D721Med (cell line): ENCODE results near the gene PHYKPL.

Experiments used
- DNase-seq: peaks from one replicate; pipeline ENCODE4 v3.0.0; 2011; ENCODE audit warnings: low spot score; ENCODE audit not compliant: insufficient read length
- FAIRE-seq: peaks from 2 replicates; lab custom pipeline; 2011; peaks lifted over from hg19 to GRCh38; lab: Jason Lieb, UNC
- CTCF ChIP-seq: IDR thresholded peaks from 2 replicates; pipeline ENCODE4 v1.5.1; 2012; ENCODE audit warnings: mild to moderate bottlenecking, control low read depth; ENCODE audit not compliant: insufficient read depth; ENCODE audit errors: missing control alignments

Gene PHYKPL

GRCh38 chr5:178210686-178211085, 21.9 kb downstream of the PHYKPL start:
- no peak for DNase-seq
- no peak for FAIRE-seq
- TF ChIP-seq CTCF: no peak

- no peak for TF ChIP-seq CTCF
- DNase-seq: no peak
- FAIRE-seq: no peak
Observed at GRCh38 chr5:178210073-178210535, 22.5 kb downstream of the PHYKPL start.

GRCh38 chr5:178209334-178210072, 23.1 kb downstream of the PHYKPL start:
- DNase-seq: no peak
- no peak for FAIRE-seq
- no peak for TF ChIP-seq CTCF

GRCh38 chr5:178208540-178209227, 23.9 kb downstream of the PHYKPL start:
- no peak for DNase-seq
- TF ChIP-seq CTCF: peak; percentile 9
- FAIRE-seq: no peak

GRCh38 chr5:178207917-178208280, 24.7 kb downstream of the PHYKPL start:
- DNase-seq (no peak), FAIRE-seq (no peak)
- TF ChIP-seq CTCF: no peak

GRCh38 chr5:178207183-178207916, 25.3 kb downstream of the PHYKPL start:
- TF ChIP-seq CTCF: no peak
- no peak for DNase-seq
- FAIRE-seq: no peak
